ENCODE measurements around the gene ANAPC16.

Gene ANAPC16

GRCh38 chr10:72215611-72216549 is at the start of gene ANAPC16, which contains the start of gene ASCC1:
TSS of gene ANAPC16 (plus strand) at chr10:72216012. CDS start at chr10:72223915, 7,903 bp downstream.
TSS of gene ASCC1 (minus strand) at chr10:72216276. CDS start at chr10:72213298, 2,978 bp downstream.
- in situ Hi-C loops (cut with MboI; ENCODE audit: low sequenced_read_pairs, unreplicated experiment): no loop called here
- peak; percentile 92 for DNase-seq (ENCODE audit: low spot score)
- no peak for TF ChIP-seq CTCF (IDR thresholded peaks at IDR 0.05; ENCODE audit: borderline replicate concordance, control extremely low read depth, extremely low read depth, insufficient read depth, missing control alignments)

GRCh38 chr10:72167118-72167517 is 48.7 kb upstream of the ANAPC16 start:
- no peak for DNase-seq (ENCODE audit: low spot score)
- in situ Hi-C loops (cut with MboI; ENCODE audit: low sequenced_read_pairs, unreplicated experiment): no loop called here

GRCh38 chr10:72170263-72170662 is 45.5 kb upstream of the ANAPC16 start:
- DNase-seq (ENCODE audit: low spot score): no peak
- in situ Hi-C loops (cut with MboI; ENCODE audit: low sequenced_read_pairs, unreplicated experiment): no loop called here
- TF ChIP-seq CTCF (IDR thresholded peaks at IDR 0.05; ENCODE audit: borderline replicate concordance, control extremely low read depth, extremely low read depth, insufficient read depth, missing control alignments): no peak

More at GRCh38 chr10:72167118-72167517, 48.7 kb upstream of the ANAPC16 start:
- no peak for TF ChIP-seq CTCF (IDR thresholded peaks at IDR 0.05; ENCODE audit: borderline replicate concordance, control extremely low read depth, extremely low read depth, insufficient read depth, missing control alignments)

- DNase-seq (ENCODE audit: low spot score): no peak
- in situ Hi-C loops (cut with MboI; ENCODE audit: low sequenced_read_pairs, unreplicated experiment): no loop called here
- no peak for TF ChIP-seq CTCF (IDR thresholded peaks at IDR 0.05; ENCODE audit: borderline replicate concordance, control extremely low read depth, extremely low read depth, insufficient read depth, missing control alignments)
Observed at GRCh38 chr10:72170733-72171132, 45.1 kb upstream of the ANAPC16 start.

- no peak for TF ChIP-seq CTCF (IDR thresholded peaks at IDR 0.05; ENCODE audit: borderline replicate concordance, control extremely low read depth, extremely low read depth, insufficient read depth, missing control alignments)
- no peak for DNase-seq (ENCODE audit: low spot score)
- in situ Hi-C loops (cut with MboI; ENCODE audit: low sequenced_read_pairs, unreplicated experiment): no loop called here
Observed at GRCh38 chr10:72171175-72171630, 44.6 kb upstream of the ANAPC16 start.

GRCh38 chr10:72173262-72173618 is 42.6 kb upstream of the ANAPC16 start:
- DNase-seq (ENCODE audit: low spot score): no peak
- in situ Hi-C loops (cut with MboI; ENCODE audit: low sequenced_read_pairs, unreplicated experiment): no loop called here
- TF ChIP-seq CTCF (IDR thresholded peaks at IDR 0.05; ENCODE audit: borderline replicate concordance, control extremely low read depth, extremely low read depth, insufficient read depth, missing control alignments): no peak

Data from GM13976 (cell line).